Ovary (tissue), 3 donors: ENCODE data around the gene USP19.

Experiments
- CTCF ChIP-seq, 3 donors: fragments of 450-650 bp in 2 of 3; fragments of 200-600 bp in 1 of 3; IDR thresholded peaks; one replicate each; pipeline versions ENCODE4 v1.5.1 to v1.8.0; 2016 to 2022; ENCODE audit warnings: antibody characterized with exemption in 3 of 3, mild to moderate bottlenecking in 1 of 3
- EP300 ChIP-seq: sonication (generic); formaldehyde crosslinking; IDR thresholded peaks from one replicate; pipeline ENCODE4 v1.6.1; 2017; ENCODE audit warnings: antibody characterized with exemption
- POLR2A ChIP-seq: fragments of 450-650 bp; IDR thresholded peaks from one replicate; pipeline ENCODE4 v1.6.1; 2017; ENCODE audit warnings: antibody characterized with exemption, mild to moderate bottlenecking, moderate library complexity
- donor health status: DM: no; HTN: no; CAD: no.

DNA sequence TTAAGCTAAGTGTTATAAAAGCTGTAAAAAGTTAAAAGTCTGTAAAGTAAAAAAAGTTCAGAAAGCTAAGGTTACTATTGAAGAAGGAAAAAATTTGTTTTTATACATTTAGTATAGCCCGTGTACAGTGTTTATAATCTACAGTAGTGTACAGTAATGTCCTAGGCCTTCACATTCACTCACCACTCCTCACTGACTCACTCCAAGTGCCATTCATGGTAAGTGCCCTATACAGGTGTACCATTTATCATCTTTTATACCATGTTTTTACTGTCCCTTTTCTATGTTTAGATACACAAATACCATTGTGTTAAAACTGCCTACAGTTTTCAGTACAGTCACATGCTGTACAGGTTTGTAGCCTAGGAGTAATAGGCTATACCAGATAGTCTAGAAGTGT is 36.7 kb upstream of the USP19 start:
- no peak for TF ChIP-seq POLR2A
- no peak for TF ChIP-seq CTCF (IDR thresholded peaks at IDR 0.05)
- TF ChIP-seq EP300 = no peak
